Measurements from ENCODE around the gene DNAJC17.
A peak's percentile ranks its signal among the peaks of the same experiment; 100 is the strongest.

The DNAJC17 gene

DNA sequence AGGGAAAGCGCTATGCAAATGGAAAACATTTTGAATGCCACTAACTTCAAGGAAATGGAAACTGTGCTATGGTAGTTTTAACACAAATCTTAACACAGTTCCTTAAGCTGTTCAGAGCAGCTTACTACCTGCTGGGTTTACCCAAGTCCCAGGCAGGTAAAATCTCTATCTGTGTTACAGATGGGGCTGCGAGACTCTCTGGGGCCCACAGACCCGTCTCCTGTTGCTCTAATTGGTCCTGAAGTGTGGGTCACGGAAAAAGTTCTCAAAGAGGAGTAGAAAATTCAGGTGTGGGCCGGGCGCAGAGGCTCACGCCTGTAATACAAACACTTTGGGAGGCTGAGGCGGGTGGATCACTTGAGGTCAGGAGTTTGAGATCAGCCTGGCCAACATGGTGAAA lies 17.3 kb downstream of the DNAJC17 start:
- WGBS, result 97% methylated on average over 8 of the region's 8 CpGs
- Histone ChIP-seq H4K91ac (ENCODE audit: low read length) (no peak overlapping the region), H3K14ac (ENCODE audit: low read length in 2 of 2) (no peak overlapping the region), H3K27me3 (ENCODE audit: control insufficient read depth in 1 of 2, insufficient read depth in 1 of 2, low read length in 2 of 2) (no peaks in the 10 kb centered on the region), H4K8ac (ENCODE audit: low read length) (no peak overlapping the region), H3K4me3 (ENCODE audit: insufficient read depth in 1 of 2, low read depth in 1 of 2, low read length in 2 of 2) (no peak overlapping the region), H3K4me1 (ENCODE audit: control insufficient read depth, insufficient read depth, low read depth, low read length) (peaks cover 14% of the 10 kb centered on the region), H2BK5ac (ENCODE audit: low read depth, low read length, poor library complexity, severe bottlenecking) (no peak overlapping the region), H3K36me3 (ENCODE audit: control insufficient read depth in 1 of 2, insufficient read depth in 2 of 2, low read depth in 1 of 2, low read length in 2 of 2) (peaks cover 5% of the 10 kb centered on the region in 2 experiments), H2BK120ac (ENCODE audit: low read depth, low read length) (no peak overlapping the region), H3K9me3 (ENCODE audit: control insufficient read depth, low read length) (no peaks in the 10 kb centered on the region), H3K18ac (ENCODE audit: low read depth in 1 of 2, low read length in 2 of 2) (no peak overlapping the region), H3K4me2 (ENCODE audit: low read length, poor library complexity, severe bottlenecking) (no peak overlapping the region), H2AK5ac (ENCODE audit: low read length, severe bottlenecking) (peak overlapping the region; percentile 42), H2BK12ac (ENCODE audit: low read length in 2 of 2) (no peak overlapping the region), H3K79me1 (replicated peaks; ENCODE audit: low read length, poor library complexity, severe bottlenecking) (peaks cover 29% of the 10 kb centered on the region), H2AFZ (ENCODE audit: low read depth, low read length) (no peak overlapping the region), H2BK15ac (ENCODE audit: low read depth, poor library complexity, severe bottlenecking) (no peak overlapping the region), H3K23ac (ENCODE audit: low read length in 2 of 2) (no peak overlapping the region), H3K4ac (ENCODE audit: low read depth in 1 of 2, low read length in 2 of 2) (no peak overlapping the region), H3K27ac (ENCODE audit: low read length, poor library complexity, severe bottlenecking) (no peak overlapping the region), H3K9ac (ENCODE audit: low read length) (no peak overlapping the region)
- no peak for DNase-seq

DNA sequence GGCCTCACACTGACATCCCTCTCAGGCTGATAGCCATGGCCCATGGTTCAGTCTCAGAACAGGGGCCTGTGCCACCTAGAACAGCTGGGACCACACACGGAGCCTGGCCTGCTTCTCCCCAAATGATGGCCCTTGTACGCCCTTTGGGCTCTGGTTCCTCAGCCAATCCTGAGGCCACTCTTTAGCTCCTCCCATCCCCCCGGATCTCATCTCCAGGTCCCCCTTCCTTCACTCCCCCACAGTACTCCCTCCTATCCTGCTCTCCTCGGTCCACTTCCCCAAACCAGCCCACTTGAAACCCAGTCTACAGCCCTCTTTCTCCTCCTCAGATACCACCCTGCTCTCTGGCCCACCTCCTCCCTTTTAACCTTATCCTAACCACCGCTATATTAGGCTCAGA lies 18.2 kb downstream of the DNAJC17 start:
- H3K4ac ChIP-seq (ENCODE audit: low read depth in 1 of 2, low read length in 2 of 2), result no peak overlapping the region
- H3K27me3 ChIP-seq (ENCODE audit: control insufficient read depth in 1 of 2, insufficient read depth in 1 of 2, low read length in 2 of 2), result no peaks in the 10 kb centered on the region
- H3K14ac ChIP-seq (ENCODE audit: low read length in 2 of 2), result no peak overlapping the region
- no peak overlapping the region for H4K8ac ChIP-seq (ENCODE audit: low read length)
- H3K79me1 ChIP-seq (replicated peaks; ENCODE audit: low read length, poor library complexity, severe bottlenecking), result peaks cover 27% of the 10 kb centered on the region
- no peak overlapping the region for H3K18ac ChIP-seq (ENCODE audit: low read depth in 1 of 2, low read length in 2 of 2)
- no peak overlapping the region for H2BK120ac ChIP-seq (ENCODE audit: low read depth, low read length)
- 88% methylated on average over 5 of the region's 5 CpGs for WGBS
- no peak overlapping the region for H2AFZ ChIP-seq (ENCODE audit: low read depth, low read length)
- no peak overlapping the region for H2BK5ac ChIP-seq (ENCODE audit: low read depth, low read length, poor library complexity, severe bottlenecking)
- no peaks in the 10 kb centered on the region for H3K9me3 ChIP-seq (ENCODE audit: control insufficient read depth, low read length)
- no peak overlapping the region for H3K4me3 ChIP-seq (ENCODE audit: insufficient read depth in 1 of 2, low read depth in 1 of 2, low read length in 2 of 2)
- peaks cover 5% of the 10 kb centered on the region in 2 experiments for H3K36me3 ChIP-seq (ENCODE audit: control insufficient read depth in 1 of 2, insufficient read depth in 2 of 2, low read depth in 1 of 2, low read length in 2 of 2)
- H3K23ac ChIP-seq (ENCODE audit: low read length in 2 of 2), result no peak overlapping the region
- H2AK5ac ChIP-seq (ENCODE audit: low read length, severe bottlenecking), result no peak overlapping the region
- H4K91ac ChIP-seq (ENCODE audit: low read length), result no peak overlapping the region
- H3K27ac ChIP-seq (ENCODE audit: low read length, poor library complexity, severe bottlenecking), result no peak overlapping the region
- H3K9ac ChIP-seq (ENCODE audit: low read length), result no peak overlapping the region
- no peak overlapping the region for H2BK12ac ChIP-seq (ENCODE audit: low read length in 2 of 2)
- no peak overlapping the region for H3K4me2 ChIP-seq (ENCODE audit: low read length, poor library complexity, severe bottlenecking)
- peaks cover 13% of the 10 kb centered on the region for H3K4me1 ChIP-seq (ENCODE audit: control insufficient read depth, insufficient read depth, low read depth, low read length)
- no peak overlapping the region for H2BK15ac ChIP-seq (ENCODE audit: low read depth, poor library complexity, severe bottlenecking)
- no peak for DNase-seq

DNA sequence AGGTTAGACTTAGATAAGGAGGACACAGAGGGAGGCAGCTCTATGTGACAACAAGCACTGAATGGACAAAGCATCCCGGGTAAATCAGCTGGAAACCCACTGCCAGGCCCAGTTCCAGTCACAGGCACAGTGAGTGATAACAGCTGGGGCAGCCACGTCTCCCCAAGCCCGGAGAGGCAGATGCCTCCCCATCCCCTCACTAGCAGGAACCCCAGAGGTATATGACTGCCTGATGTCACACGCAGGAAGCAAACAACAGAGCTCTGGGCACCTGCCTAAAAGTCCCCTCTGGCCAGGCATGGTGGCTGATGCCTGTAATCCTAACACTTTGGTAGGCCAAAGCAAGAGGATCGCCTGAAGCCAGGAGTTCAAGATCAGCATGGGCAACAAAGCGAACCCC lies 19.3 kb downstream of the DNAJC17 start:
- no peak overlapping the region for H2BK120ac ChIP-seq (ENCODE audit: low read depth, low read length)
- no peak overlapping the region for H3K18ac ChIP-seq (ENCODE audit: low read depth in 1 of 2, low read length in 2 of 2)
- H3K4me1 ChIP-seq (ENCODE audit: control insufficient read depth, insufficient read depth, low read depth, low read length), result peaks cover 12% of the 10 kb centered on the region
- H3K27ac ChIP-seq (ENCODE audit: low read length, poor library complexity, severe bottlenecking), result peak overlapping the region; percentile 22
- no peak overlapping the region for H2AFZ ChIP-seq (ENCODE audit: low read depth, low read length)
- peak overlapping the region; percentile 8 for H4K8ac ChIP-seq (ENCODE audit: low read length)
- no peaks in the 10 kb centered on the region for H3K27me3 ChIP-seq (ENCODE audit: control insufficient read depth in 1 of 2, insufficient read depth in 1 of 2, low read length in 2 of 2)
- H3K4me2 ChIP-seq (ENCODE audit: low read length, poor library complexity, severe bottlenecking), result no peak overlapping the region
- no peaks in the 10 kb centered on the region for H3K9me3 ChIP-seq (ENCODE audit: control insufficient read depth, low read length)
- DNase-seq, result no peak
- no peak overlapping the region for H3K9ac ChIP-seq (ENCODE audit: low read length)
- no peak overlapping the region for H3K14ac ChIP-seq (ENCODE audit: low read length in 2 of 2)
- no peak overlapping the region for H4K91ac ChIP-seq (ENCODE audit: low read length)
- H3K36me3 ChIP-seq (ENCODE audit: control insufficient read depth in 1 of 2, insufficient read depth in 2 of 2, low read depth in 1 of 2, low read length in 2 of 2), result peaks cover 5% of the 10 kb centered on the region in 2 experiments
- H3K4ac ChIP-seq (ENCODE audit: low read depth in 1 of 2, low read length in 2 of 2), result no peak overlapping the region
- H3K79me1 ChIP-seq (replicated peaks; ENCODE audit: low read length, poor library complexity, severe bottlenecking), result peaks cover 30% of the 10 kb centered on the region
- H2BK12ac ChIP-seq (ENCODE audit: low read length in 2 of 2), result no peak overlapping the region
- H2BK15ac ChIP-seq (ENCODE audit: low read depth, poor library complexity, severe bottlenecking), result no peak overlapping the region
- WGBS, result 79% methylated on average over 5 of the region's 6 CpGs
- H2AK5ac ChIP-seq (ENCODE audit: low read length, severe bottlenecking), result peak overlapping the region; percentile 91
- no peak overlapping the region for H3K4me3 ChIP-seq (ENCODE audit: insufficient read depth in 1 of 2, low read depth in 1 of 2, low read length in 2 of 2)
- peak overlapping the region; percentile 14 for H2BK5ac ChIP-seq (ENCODE audit: low read depth, low read length, poor library complexity, severe bottlenecking)
- no peak overlapping the region for H3K23ac ChIP-seq (ENCODE audit: low read length in 2 of 2)

DNA sequence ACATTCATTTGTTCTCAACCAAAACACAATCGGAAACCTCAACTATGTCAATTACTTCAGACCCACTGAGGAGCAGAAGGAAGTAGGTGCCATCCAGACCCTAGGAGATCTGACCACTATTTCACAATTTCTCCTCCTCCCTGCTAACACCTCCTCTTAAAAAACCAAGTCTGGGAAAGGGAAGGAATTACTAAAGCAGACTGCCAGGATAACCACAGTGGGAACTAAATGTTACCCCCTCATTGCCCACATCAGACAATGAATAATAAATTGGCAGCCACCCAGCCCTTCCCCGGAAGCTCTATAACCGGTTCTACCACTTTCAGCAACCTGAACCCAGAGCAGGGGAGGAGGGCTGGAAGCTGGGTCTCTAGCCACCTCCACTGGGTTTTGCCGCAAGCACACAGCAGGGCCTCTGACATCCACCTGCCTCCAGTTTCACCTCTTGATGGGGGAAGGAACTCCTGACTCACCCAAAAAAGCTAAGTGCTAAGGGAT lies 19.9 kb downstream of the DNAJC17 start:
- Histone ChIP-seq H2AFZ (ENCODE audit: low read depth, low read length) (no peak overlapping the region), H2AK5ac (ENCODE audit: low read length, severe bottlenecking) (no peak overlapping the region), H4K91ac (ENCODE audit: low read length) (no peak overlapping the region), H3K27me3 (ENCODE audit: control insufficient read depth in 1 of 2, insufficient read depth in 1 of 2, low read length in 2 of 2) (no peaks in the 10 kb centered on the region), H3K18ac (ENCODE audit: low read depth in 1 of 2, low read length in 2 of 2) (no peak overlapping the region), H2BK15ac (ENCODE audit: low read depth, poor library complexity, severe bottlenecking) (no peak overlapping the region), H3K23ac (ENCODE audit: low read length in 2 of 2) (no peak overlapping the region), H2BK12ac (ENCODE audit: low read length in 2 of 2) (no peak overlapping the region), H2BK120ac (ENCODE audit: low read depth, low read length) (no peak overlapping the region), H3K9ac (ENCODE audit: low read length) (no peak overlapping the region), H3K4me2 (ENCODE audit: low read length, poor library complexity, severe bottlenecking) (no peak overlapping the region), H4K8ac (ENCODE audit: low read length) (no peak overlapping the region), H3K27ac (ENCODE audit: low read length, poor library complexity, severe bottlenecking) (peak overlapping the region; percentile 35), H3K9me3 (ENCODE audit: control insufficient read depth, low read length) (no peaks in the 10 kb centered on the region), H3K4me3 (ENCODE audit: insufficient read depth in 1 of 2, low read depth in 1 of 2, low read length in 2 of 2) (no peak overlapping the region), H3K36me3 (ENCODE audit: control insufficient read depth in 1 of 2, insufficient read depth in 2 of 2, low read depth in 1 of 2, low read length in 2 of 2) (peaks cover 5% of the 10 kb centered on the region in 2 experiments), H3K4ac (ENCODE audit: low read depth in 1 of 2, low read length in 2 of 2) (no peak overlapping the region), H3K4me1 (ENCODE audit: control insufficient read depth, insufficient read depth, low read depth, low read length) (peaks cover 10% of the 10 kb centered on the region), H3K14ac (ENCODE audit: low read length in 2 of 2) (no peak overlapping the region), H2BK5ac (ENCODE audit: low read depth, low read length, poor library complexity, severe bottlenecking) (no peak overlapping the region), H3K79me1 (replicated peaks; ENCODE audit: low read length, poor library complexity, severe bottlenecking) (peaks cover 28% of the 10 kb centered on the region)
- DNase-seq, result peak; percentile 42
- WGBS, result 49% methylated on average over 3 of the region's 4 CpGs

Data from mesenchymal stem cell (in vitro differentiated cells and primary cell).